Measurements from ENCODE around the gene CDC42BPB. TPM values are rescaled to one million over a fixed set of nuclear protein-coding genes. Genes with fewer than 3 reads are reported as not detected.

Gene CDC42BPB
- total RNA-seq, 1 experiment from 2014 or later, result 84.4 TPM

DNA sequence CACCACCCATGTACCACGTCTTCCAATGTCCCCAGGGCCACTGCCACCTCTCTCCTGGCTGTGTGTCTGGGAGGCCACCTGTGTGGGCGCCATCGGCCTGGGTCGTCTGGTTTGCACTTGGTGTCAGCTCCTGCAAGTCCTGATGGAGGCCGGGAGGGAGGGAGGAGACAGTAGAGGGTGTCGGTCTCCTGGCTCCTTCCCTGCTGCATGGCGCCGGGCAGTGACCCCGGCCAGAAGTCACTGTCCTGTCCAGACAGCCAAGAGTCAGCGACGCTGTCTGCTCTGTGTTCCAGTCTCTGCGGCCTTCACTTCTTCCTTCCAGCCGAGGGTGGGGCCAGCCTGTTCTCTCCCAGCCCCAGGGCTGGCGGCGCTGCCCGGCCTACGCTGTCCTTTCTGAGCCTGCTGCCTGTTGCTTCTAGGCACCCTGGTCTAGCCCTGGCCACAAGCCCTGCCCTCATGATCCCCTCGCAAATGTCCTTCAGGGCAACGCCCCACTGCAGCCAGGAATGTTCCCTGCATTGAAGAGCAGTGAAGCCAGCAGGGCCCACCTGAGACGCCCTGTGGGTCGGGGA is 13.7 kb upstream of the CDC42BPB start:
- H3K9me3 ChIP-seq (ENCODE audit: control insufficient read depth, insufficient read depth, low read depth, low read length), result no peaks in the 10 kb centered on the region
- no peak for ATAC-seq
- in situ Hi-C loops (cut with HindIII; ENCODE audit: low pct_unique_long_range_greater_than_20kb, low sequenced_read_pairs) (no loop called here), intact Hi-C loops (cut with micrococcal nuclease; ENCODE audit: unreplicated experiment) (loop anchor here (10.0 kb wide), 1 partner anchor 114 kb away; no protein-coding TSS in a partner anchor)
- no peak overlapping the region for H3K4me3 ChIP-seq (ENCODE audit: low read depth in 2 of 2, low read length in 2 of 2)
- TF ChIP-seq TCF7L2 (IDR thresholded peaks at IDR 0.05; ENCODE audit: low read depth, low read length) (no peak), POLR2AphosphoS5 (IDR thresholded peaks at IDR 0.05; ENCODE audit: low read depth, low read length) (no peak), SIN3A (IDR thresholded peaks at IDR 0.05; ENCODE audit: borderline replicate concordance, insufficient read depth, low read depth, low read length) (no peak)
- TF ChIP-seq, protein P1, sequence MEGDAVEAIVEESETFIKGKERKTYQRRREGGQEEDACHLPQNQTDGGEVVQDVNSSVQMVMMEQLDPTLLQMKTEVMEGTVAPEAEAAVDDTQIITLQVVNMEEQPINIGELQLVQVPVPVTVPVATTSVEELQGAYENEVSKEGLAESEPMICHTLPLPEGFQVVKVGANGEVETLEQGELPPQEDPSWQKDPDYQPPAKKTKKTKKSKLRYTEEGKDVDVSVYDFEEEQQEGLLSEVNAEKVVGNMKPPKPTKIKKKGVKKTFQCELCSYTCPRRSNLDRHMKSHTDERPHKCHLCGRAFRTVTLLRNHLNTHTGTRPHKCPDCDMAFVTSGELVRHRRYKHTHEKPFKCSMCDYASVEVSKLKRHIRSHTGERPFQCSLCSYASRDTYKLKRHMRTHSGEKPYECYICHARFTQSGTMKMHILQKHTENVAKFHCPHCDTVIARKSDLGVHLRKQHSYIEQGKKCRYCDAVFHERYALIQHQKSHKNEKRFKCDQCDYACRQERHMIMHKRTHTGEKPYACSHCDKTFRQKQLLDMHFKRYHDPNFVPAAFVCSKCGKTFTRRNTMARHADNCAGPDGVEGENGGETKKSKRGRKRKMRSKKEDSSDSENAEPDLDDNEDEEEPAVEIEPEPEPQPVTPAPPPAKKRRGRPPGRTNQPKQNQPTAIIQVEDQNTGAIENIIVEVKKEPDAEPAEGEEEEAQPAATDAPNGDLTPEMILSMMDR (IDR thresholded peaks at IDR 0.05), result no peak
- peaks cover 19% of the 10 kb centered on the region for H3K4me1 ChIP-seq (ENCODE audit: control insufficient read depth, insufficient read depth, low read length)
- CTCF ChIA-PET, result no interaction called here
- BruUV-seq (replicated peaks), result no TSS peak
- POLR2A ChIA-PET, result no interaction called here
- no peaks in the 10 kb centered on the region for H3K36me3 ChIP-seq (ENCODE audit: control insufficient read depth, insufficient read depth, low read length)
- no peaks in the 10 kb centered on the region for H3K27me3 ChIP-seq (ENCODE audit: control insufficient read depth, insufficient read depth, low read length)
- no peak for DNase-seq (ENCODE audit: low read depth, low spot score)
- H3K27ac ChIP-seq (ENCODE audit: low read length), result no peak overlapping the region

DNA sequence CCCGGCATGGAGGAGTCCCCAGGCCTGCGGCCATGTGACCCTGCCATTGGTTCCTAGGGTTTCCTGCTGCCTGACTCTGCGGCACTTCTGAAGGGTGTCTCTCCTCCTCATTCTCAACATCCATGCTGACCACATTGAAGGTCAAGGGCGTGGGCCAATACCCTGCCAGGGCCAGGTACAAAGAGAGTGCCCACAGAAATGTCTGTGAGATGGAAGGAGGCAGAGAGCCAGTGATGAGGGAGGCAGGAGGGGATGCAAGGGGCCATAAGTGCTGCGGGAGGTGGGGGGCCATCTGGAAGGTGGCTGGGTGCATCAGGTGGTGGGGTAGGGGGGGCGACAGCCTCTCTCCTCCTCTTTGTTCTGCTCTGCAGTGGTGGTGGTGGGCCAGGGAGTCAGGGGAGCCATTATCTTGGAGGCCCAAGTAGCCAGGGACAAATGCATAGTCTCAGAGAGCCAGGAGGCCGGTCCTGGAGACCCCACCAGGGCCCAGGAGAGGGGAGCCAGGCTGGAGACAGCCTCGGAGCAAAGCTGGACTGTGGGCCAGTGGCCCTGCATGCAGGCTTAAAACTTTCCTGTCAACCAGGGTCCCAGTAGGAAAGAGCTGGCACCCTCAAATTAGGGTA is 13.0 kb upstream of the CDC42BPB start:
- in situ Hi-C loops (cut with HindIII; ENCODE audit: low pct_unique_long_range_greater_than_20kb, low sequenced_read_pairs), result no loop called here
- ChIA-PET POLR2A (no interaction called here), CTCF (no interaction called here)
- ATAC-seq (no peak), DNase-seq (ENCODE audit: low read depth, low spot score) (no peak)
- H3K4me1 ChIP-seq (ENCODE audit: control insufficient read depth, insufficient read depth, low read length), result peaks cover 19% of the 10 kb centered on the region
- TF ChIP-seq POLR2AphosphoS5 (IDR thresholded peaks at IDR 0.05; ENCODE audit: low read depth, low read length) (no peak), TCF7L2 (IDR thresholded peaks at IDR 0.05; ENCODE audit: low read depth, low read length) (no peak), SIN3A (IDR thresholded peaks at IDR 0.05; ENCODE audit: borderline replicate concordance, insufficient read depth, low read depth, low read length) (no peak)
- TF ChIP-seq, protein P1 (IDR thresholded peaks at IDR 0.05), result no peak
- TF ChIP-seq, protein P2, sequence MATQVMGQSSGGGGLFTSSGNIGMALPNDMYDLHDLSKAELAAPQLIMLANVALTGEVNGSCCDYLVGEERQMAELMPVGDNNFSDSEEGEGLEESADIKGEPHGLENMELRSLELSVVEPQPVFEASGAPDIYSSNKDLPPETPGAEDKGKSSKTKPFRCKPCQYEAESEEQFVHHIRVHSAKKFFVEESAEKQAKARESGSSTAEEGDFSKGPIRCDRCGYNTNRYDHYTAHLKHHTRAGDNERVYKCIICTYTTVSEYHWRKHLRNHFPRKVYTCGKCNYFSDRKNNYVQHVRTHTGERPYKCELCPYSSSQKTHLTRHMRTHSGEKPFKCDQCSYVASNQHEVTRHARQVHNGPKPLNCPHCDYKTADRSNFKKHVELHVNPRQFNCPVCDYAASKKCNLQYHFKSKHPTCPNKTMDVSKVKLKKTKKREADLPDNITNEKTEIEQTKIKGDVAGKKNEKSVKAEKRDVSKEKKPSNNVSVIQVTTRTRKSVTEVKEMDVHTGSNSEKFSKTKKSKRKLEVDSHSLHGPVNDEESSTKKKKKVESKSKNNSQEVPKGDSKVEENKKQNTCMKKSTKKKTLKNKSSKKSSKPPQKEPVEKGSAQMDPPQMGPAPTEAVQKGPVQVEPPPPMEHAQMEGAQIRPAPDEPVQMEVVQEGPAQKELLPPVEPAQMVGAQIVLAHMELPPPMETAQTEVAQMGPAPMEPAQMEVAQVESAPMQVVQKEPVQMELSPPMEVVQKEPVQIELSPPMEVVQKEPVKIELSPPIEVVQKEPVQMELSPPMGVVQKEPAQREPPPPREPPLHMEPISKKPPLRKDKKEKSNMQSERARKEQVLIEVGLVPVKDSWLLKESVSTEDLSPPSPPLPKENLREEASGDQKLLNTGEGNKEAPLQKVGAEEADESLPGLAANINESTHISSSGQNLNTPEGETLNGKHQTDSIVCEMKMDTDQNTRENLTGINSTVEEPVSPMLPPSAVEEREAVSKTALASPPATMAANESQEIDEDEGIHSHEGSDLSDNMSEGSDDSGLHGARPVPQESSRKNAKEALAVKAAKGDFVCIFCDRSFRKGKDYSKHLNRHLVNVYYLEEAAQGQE (IDR thresholded peaks at IDR 0.05; ENCODE audit: insufficient read depth in 1 of 2, low read depth in 2 of 2, low read length in 1 of 2), result no peak
- no TSS peak for BruUV-seq (replicated peaks)
- no peak overlapping the region for H3K27ac ChIP-seq (ENCODE audit: low read length)
- H3K9me3 ChIP-seq (ENCODE audit: control insufficient read depth, insufficient read depth, low read depth, low read length), result no peaks in the 10 kb centered on the region
- no peaks in the 10 kb centered on the region for H3K27me3 ChIP-seq (ENCODE audit: control insufficient read depth, insufficient read depth, low read length)
- no peaks in the 10 kb centered on the region for H3K36me3 ChIP-seq (ENCODE audit: control insufficient read depth, insufficient read depth, low read length)
- intact Hi-C loops (cut with micrococcal nuclease; ENCODE audit: unreplicated experiment), result loop anchor here (10.0 kb wide), 1 partner anchor 114 kb away; no protein-coding TSS in a partner anchor
- no peak overlapping the region for H3K4me3 ChIP-seq (ENCODE audit: low read depth in 2 of 2, low read length in 2 of 2)

Data from Panc1 (cell line).